SU-DHL-6 (cell line): ENCODE measurements around the gene CYTH4.
"Not testable (repeated sequence)": the region's sequence is repeated elsewhere in the genome, so short reads cannot be mapped to it uniquely, and the experiment has no call there.

Source experiments
- H2AFZ ChIP-seq: fragments of 200-600 bp; sonication (generic); 2 replicates; pipeline ENCODE4 v1.6.1; 2014; ENCODE audit warnings: low read depth, mild to moderate bottlenecking, moderate library complexity, mixed read lengths, antibody characterized with exemption, low read length; ENCODE audit not compliant: severe bottlenecking
- H3F3A ChIP-seq: fragments of 200-600 bp; shearing (Covaris generic); 2 replicates; pipeline ENCODE4 v1.6.0; 2016; ENCODE audit warnings: antibody characterized with exemption, mild to moderate bottlenecking; ENCODE audit not compliant: insufficient read depth
- H3K27ac ChIP-seq: fragments of 200-600 bp; sonication (generic); 2 replicates; pipeline ENCODE4 v1.5.1; 2016; ENCODE audit warnings: low read depth, mild to moderate bottlenecking, low read length, moderate library complexity, mixed read lengths
- H3K27me3 ChIP-seq: fragments of 200-600 bp; sonication (generic), shearing (Covaris generic); 2 replicates; pipeline ENCODE4 v1.6.0; 2014; ENCODE audit warnings: mild to moderate bottlenecking, low read length
- H3K36me3 ChIP-seq: fragments of 200-600 bp; sonication (generic); 2 replicates; pipeline ENCODE4 v1.6.1; 2014; ENCODE audit warnings: mild to moderate bottlenecking, low read length, mixed read lengths
- H3K4me2 ChIP-seq: fragments of 300-600, 200-600 bp; shearing (Covaris generic), sonication (generic); 2 replicates; pipeline ENCODE4 v1.6.0; 2014; ENCODE audit warnings: low read length, low read depth, mild to moderate bottlenecking; ENCODE audit not compliant: poor library complexity, severe bottlenecking
- H3K4me3 ChIP-seq: fragments of 200-600 bp; sonication (generic); 2 replicates; pipeline ENCODE4 v1.5.1; 2014; ENCODE audit warnings: antibody characterized with exemption, low read length, mild to moderate bottlenecking, mixed read lengths; ENCODE audit not compliant: insufficient read depth, poor library complexity, severe bottlenecking
- H3K79me2 ChIP-seq: fragments of 200-600 bp; sonication (generic); 2 replicates; pipeline ENCODE4 v1.6.1; 2014; ENCODE audit warnings: mild to moderate bottlenecking, low read length, moderate library complexity; ENCODE audit not compliant: insufficient read depth
- H3K9ac ChIP-seq: fragments of 200-600 bp; sonication (generic); 2 replicates; pipeline ENCODE4 v1.7.0; 2014; ENCODE audit warnings: mild to moderate bottlenecking, low read length
- H3K9me2 ChIP-seq: fragments of 200-600 bp; sonication (generic); replicated peaks from 2 replicates; pipeline ENCODE4 v1.6.1; 2014; ENCODE audit warnings: low read length; ENCODE audit not compliant: insufficient read depth
- H3K9me3 ChIP-seq: fragments of 200-600 bp; sonication (generic); 2 replicates; pipeline ENCODE4 v1.6.1; 2014; ENCODE audit warnings: low read length, mixed read lengths; ENCODE audit not compliant: insufficient read depth
- H4K20me1 ChIP-seq: fragments of 200-600 bp; sonication (generic); 2 replicates; pipeline ENCODE4 v1.6.1; 2014; ENCODE audit warnings: low read depth, mild to moderate bottlenecking, antibody characterized with exemption, low read length, moderate library complexity, mixed read lengths
- CTCF ChIP-seq: fragments of 200-600 bp; sonication (generic); IDR thresholded peaks from one replicate; pipeline ENCODE4 v1.5.1; 2017; ENCODE audit warnings: antibody characterized with exemption, mild to moderate bottlenecking, low read length, moderate library complexity; ENCODE audit not compliant: insufficient read depth, poor library complexity, severe bottlenecking
- EZH2phosphoT487 ChIP-seq: fragments of 200-600 bp; sonication (generic), shearing (Covaris generic); conservative IDR thresholded peaks from 2 replicates; pipeline ENCODE4 v1.6.1; 2018; ENCODE audit warnings: mild to moderate bottlenecking, antibody characterized with exemption, low read length, moderate library complexity, mixed read lengths

CYTH4 gene

GRCh38 chr22:37328538-37329237, 46.4 kb downstream of the CYTH4 start:
- not testable (repeated sequence) for H3K4me2 ChIP-seq

GRCh38 chr22:37329238-37330140, 47.2 kb downstream of the CYTH4 start:
- H3K36me3 ChIP-seq: no peaks in the 10 kb centered on the region
- TF ChIP-seq CTCF (no peak), EZH2phosphoT487 (no peak)
- no peaks in the 10 kb centered on the region for H3K9me3 ChIP-seq
- no peak overlapping the region for H3K4me2 ChIP-seq
- no peak overlapping the region for H3K27ac ChIP-seq
- H3K4me3 ChIP-seq: no peak overlapping the region
- no peak overlapping the region for H3K9ac ChIP-seq
- no peaks in the 10 kb centered on the region for H3K27me3 ChIP-seq
- no peaks in the 10 kb centered on the region for H3K9me2 ChIP-seq
- no peak overlapping the region for H2AFZ ChIP-seq
- no peaks in the 10 kb centered on the region for H3F3A ChIP-seq
- no peaks in the 10 kb centered on the region for H4K20me1 ChIP-seq
- H3K79me2 ChIP-seq: no peaks in the 10 kb centered on the region

More at GRCh38 chr22:37328538-37329237, 46.4 kb downstream of the CYTH4 start:
- H3F3A ChIP-seq, H3K9ac ChIP-seq, H4K20me1 ChIP-seq, H2AFZ ChIP-seq, H3K9me2 ChIP-seq, H3K27ac ChIP-seq, H3K4me3 ChIP-seq, H3K36me3 ChIP-seq, H3K79me2 ChIP-seq, H3K9me3 ChIP-seq, H3K27me3 ChIP-seq: not testable (repeated sequence)

GRCh38 chr22:37330200-37331033, 48.1 kb downstream of the CYTH4 start:
- H3K27me3 ChIP-seq: no peaks in the 10 kb centered on the region
- no peaks in the 10 kb centered on the region for H3K36me3 ChIP-seq
- H3K27ac ChIP-seq: no peak overlapping the region
- H3K4me2 ChIP-seq: no peak overlapping the region
- H2AFZ ChIP-seq: no peak overlapping the region
- no peaks in the 10 kb centered on the region for H3K9me2 ChIP-seq
- no peak for TF ChIP-seq CTCF
- no peak for TF ChIP-seq EZH2phosphoT487
- H3K79me2 ChIP-seq: no peaks in the 10 kb centered on the region
- H3F3A ChIP-seq: no peaks in the 10 kb centered on the region
- H3K9ac ChIP-seq: no peak overlapping the region
- no peaks in the 10 kb centered on the region for H4K20me1 ChIP-seq
- no peak overlapping the region for H3K4me3 ChIP-seq
- no peaks in the 10 kb centered on the region for H3K9me3 ChIP-seq
